MM.1S (cell line): ENCODE data around the gene HORMAD2.

Experiments
- DNase-seq: peaks from one replicate; pipeline ENCODE4 v3.0.0-alpha.2; 2015
- H2AFZ ChIP-seq: fragments of 300-600 bp; sonication (generic); 2 replicates; pipeline ENCODE4 v1.6.0; 2016; ENCODE audit warnings: antibody characterized with exemption, low read length
- H3F3A ChIP-seq: fragments of 300-600 bp; sonication (generic); 2 replicates; pipeline ENCODE4 v1.6.1; 2016; ENCODE audit warnings: mild to moderate bottlenecking, antibody characterized with exemption, low read length, moderate library complexity, mixed read lengths; ENCODE audit not compliant: insufficient read depth
- H3K27ac ChIP-seq: fragments of 300-600 bp; sonication (generic); 2 replicates; pipeline ENCODE4 v1.5.1; 2016; ENCODE audit warnings: mild to moderate bottlenecking, low read length
- H3K27me3 ChIP-seq: fragments of 300-600 bp; sonication (generic); replicated peaks from 2 replicates; pipeline ENCODE4 v1.6.0; 2016; ENCODE audit warnings: low read length; ENCODE audit not compliant: insufficient read depth
- H3K36me3 ChIP-seq: fragments of 300-600 bp; sonication (generic); replicated peaks from 2 replicates; pipeline ENCODE4 v1.6.1; 2016; ENCODE audit warnings: mild to moderate bottlenecking, low read length, mixed read lengths; ENCODE audit not compliant: insufficient read depth
- H3K4me1 ChIP-seq: fragments of 300-600 bp; sonication (generic); 2 replicates; pipeline ENCODE4 v1.6.1; 2016; ENCODE audit warnings: low read length, mixed read lengths
- H3K4me2 ChIP-seq: fragments of 300-600 bp; sonication (generic); 2 replicates; pipeline ENCODE4 v1.6.0; 2016; ENCODE audit warnings: low read depth, low read length
- H3K4me3 ChIP-seq: fragments of 300-600 bp; sonication (generic); 2 replicates; pipeline ENCODE4 v1.5.1; 2016; ENCODE audit warnings: low read length, mixed read lengths
- H3K79me2 ChIP-seq: fragments of 300-600 bp; sonication (generic); 2 replicates; pipeline ENCODE4 v1.6.1; 2016; ENCODE audit warnings: mixed run types, low read length, mixed read lengths
- H3K9ac ChIP-seq: fragments of 300-600 bp; sonication (generic); 2 replicates; pipeline ENCODE4 v1.6.1; 2016; ENCODE audit warnings: low read length, mixed read lengths
- H3K9me2 ChIP-seq: fragments of 300-600 bp; sonication (generic); replicated peaks from 2 replicates; pipeline ENCODE4 v1.6.1; 2016; ENCODE audit warnings: mild to moderate bottlenecking, low read length, mixed read lengths; ENCODE audit not compliant: insufficient read depth
- H3K9me3 ChIP-seq: fragments of 300-600 bp; sonication (generic); replicated peaks from 2 replicates; pipeline ENCODE4 v1.6.1; 2016; ENCODE audit warnings: mild to moderate bottlenecking, low read length, mixed read lengths; ENCODE audit not compliant: insufficient read depth
- H4K20me1 ChIP-seq: fragments of 300-600 bp; sonication (generic); 2 replicates; pipeline ENCODE4 v1.6.1; 2016; ENCODE audit warnings: mild to moderate bottlenecking, low read length, moderate library complexity, mixed read lengths; ENCODE audit not compliant: insufficient read depth
- EZH2 ChIP-seq: fragments of 300-600 bp; sonication (generic); optimal IDR thresholded peaks from 2 replicates; pipeline ENCODE3; 2017; ENCODE audit warnings: low read depth, mild to moderate bottlenecking, antibody characterized with exemption, low read length, mixed read lengths
- EZH2phosphoT487 ChIP-seq: fragments of 300-600 bp; sonication (generic); IDR thresholded peaks from 2 replicates; pipeline ENCODE4 v1.6.1; 2018; ENCODE audit warnings: antibody characterized with exemption, low read length
- TF ChIP-seq, protein P1 (sequence below): fragments of 300-600 bp; sonication (generic); IDR thresholded peaks from 2 replicates; pipeline ENCODE4 v1.5.1; 2016; ENCODE audit warnings: antibody characterized with exemption, low read length, mixed read lengths

HORMAD2 gene

GRCh38 chr22:30175690-30176288 is 95.5 kb downstream of the HORMAD2 start:
- H2AFZ ChIP-seq = no peak overlapping the region
- no peak overlapping the region for H3K4me3 ChIP-seq
- no peaks in the 10 kb centered on the region for H3K4me1 ChIP-seq
- no peak overlapping the region for H3K4me2 ChIP-seq
- DNase-seq = no peak
- no peak overlapping the region for H3K27ac ChIP-seq
- H3K27me3 ChIP-seq = no peaks in the 10 kb centered on the region
- H3K9ac ChIP-seq = no peak overlapping the region
- no peaks in the 10 kb centered on the region for H3K79me2 ChIP-seq
- no peaks in the 10 kb centered on the region for H3K36me3 ChIP-seq
- TF ChIP-seq, protein P1, sequence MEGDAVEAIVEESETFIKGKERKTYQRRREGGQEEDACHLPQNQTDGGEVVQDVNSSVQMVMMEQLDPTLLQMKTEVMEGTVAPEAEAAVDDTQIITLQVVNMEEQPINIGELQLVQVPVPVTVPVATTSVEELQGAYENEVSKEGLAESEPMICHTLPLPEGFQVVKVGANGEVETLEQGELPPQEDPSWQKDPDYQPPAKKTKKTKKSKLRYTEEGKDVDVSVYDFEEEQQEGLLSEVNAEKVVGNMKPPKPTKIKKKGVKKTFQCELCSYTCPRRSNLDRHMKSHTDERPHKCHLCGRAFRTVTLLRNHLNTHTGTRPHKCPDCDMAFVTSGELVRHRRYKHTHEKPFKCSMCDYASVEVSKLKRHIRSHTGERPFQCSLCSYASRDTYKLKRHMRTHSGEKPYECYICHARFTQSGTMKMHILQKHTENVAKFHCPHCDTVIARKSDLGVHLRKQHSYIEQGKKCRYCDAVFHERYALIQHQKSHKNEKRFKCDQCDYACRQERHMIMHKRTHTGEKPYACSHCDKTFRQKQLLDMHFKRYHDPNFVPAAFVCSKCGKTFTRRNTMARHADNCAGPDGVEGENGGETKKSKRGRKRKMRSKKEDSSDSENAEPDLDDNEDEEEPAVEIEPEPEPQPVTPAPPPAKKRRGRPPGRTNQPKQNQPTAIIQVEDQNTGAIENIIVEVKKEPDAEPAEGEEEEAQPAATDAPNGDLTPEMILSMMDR = no peak
- TF ChIP-seq EZH2phosphoT487 (no peak), EZH2 (no peak)
- no peaks in the 10 kb centered on the region for H3K9me3 ChIP-seq
- no peaks in the 10 kb centered on the region for H3K9me2 ChIP-seq
- no peaks in the 10 kb centered on the region for H3F3A ChIP-seq
- no peaks in the 10 kb centered on the region for H4K20me1 ChIP-seq

GRCh38 chr22:30176431-30176830 is 96.2 kb downstream of the HORMAD2 start:
- H4K20me1 ChIP-seq = no peaks in the 10 kb centered on the region
- no peak overlapping the region for H3K27ac ChIP-seq
- TF ChIP-seq EZH2 (no peak), EZH2phosphoT487 (no peak)
- TF ChIP-seq, protein P1 = no peak
- no peaks in the 10 kb centered on the region for H3K27me3 ChIP-seq
- H3K4me1 ChIP-seq = no peaks in the 10 kb centered on the region
- no peak for DNase-seq
- H3K79me2 ChIP-seq = no peaks in the 10 kb centered on the region
- no peaks in the 10 kb centered on the region for H3K9me2 ChIP-seq
- no peak overlapping the region for H3K9ac ChIP-seq
- no peak overlapping the region for H3K4me2 ChIP-seq
- no peaks in the 10 kb centered on the region for H3K9me3 ChIP-seq
- no peaks in the 10 kb centered on the region for H3F3A ChIP-seq
- H3K4me3 ChIP-seq = no peak overlapping the region
- H2AFZ ChIP-seq = no peak overlapping the region
- no peaks in the 10 kb centered on the region for H3K36me3 ChIP-seq

- Histone ChIP-seq H3K36me3 (no peaks in the 10 kb centered on the region), H3K27ac (no peak overlapping the region), H4K20me1 (no peaks in the 10 kb centered on the region), H2AFZ (no peak overlapping the region), H3K4me1 (no peaks in the 10 kb centered on the region), H3K4me3 (no peak overlapping the region), H3F3A (no peaks in the 10 kb centered on the region), H3K79me2 (no peaks in the 10 kb centered on the region), H3K9me3 (no peaks in the 10 kb centered on the region), H3K27me3 (no peaks in the 10 kb centered on the region), H3K9me2 (no peaks in the 10 kb centered on the region), H3K4me2 (no peak overlapping the region), H3K9ac (no peak overlapping the region)
- no peak for DNase-seq
- TF ChIP-seq EZH2phosphoT487 (no peak), EZH2 (no peak)
- TF ChIP-seq, protein P1 = no peak
These were observed 98.2 kb downstream of the HORMAD2 start for GRCh38 chr22:30178181-30179126.
